HEK293T (cell line): ENCODE data around the gene SPRYD4.
"Not testable (repeated sequence)": the region's sequence is repeated elsewhere in the genome, so short reads cannot be mapped to it uniquely, and the experiment has no call there.

ENCODE experiments used
- CTCF ChIA-PET: fragments of 350-600 bp; formaldehyde crosslinking; extraction: SDS; loops from one replicate; lab custom pipeline; 2021; ENCODE audit warnings: antibody characterized with exemption, inconsistent platforms; lab: Yijun Ruan, JAX
- POLR2A ChIA-PET: fragments of 350-600 bp; formaldehyde crosslinking; extraction: SDS; loops from one replicate; lab custom pipeline; 2020; ENCODE audit warnings: antibody characterized with exemption, inconsistent platforms; lab: Yijun Ruan, JAX
- DNase-seq: peaks from one replicate; pipeline ENCODE4 v3.0.0; 2012; ENCODE audit warnings: mixed read lengths; ENCODE audit errors: extremely low spot score
- ARNT ChIP-seq: fragments of 450-650 bp; IDR thresholded peaks from 2 replicates; pipeline ENCODE4 v1.6.1; 2017; ENCODE audit warnings: mild to moderate bottlenecking
- BHLHE40 ChIP-seq: fragments of 450-650 bp; IDR thresholded peaks from 2 replicates; pipeline ENCODE4 v1.6.1; 2016; ENCODE audit warnings: mild to moderate bottlenecking, moderate library complexity, borderline replicate concordance
- CTBP1 ChIP-seq: fragments of 450-650 bp; IDR thresholded peaks from 2 replicates; pipeline ENCODE4 v1.6.1; 2016; ENCODE audit warnings: borderline replicate concordance
- ELF4 ChIP-seq: fragments of 450-650 bp; IDR thresholded peaks from 2 replicates; pipeline ENCODE4 v1.6.1; 2017; ENCODE audit warnings: antibody characterized with exemption
- FOXA1 ChIP-seq: fragments of 450-650 bp; IDR thresholded peaks from 2 replicates; pipeline ENCODE4 v1.6.1; 2016; ENCODE audit warnings: mild to moderate bottlenecking
- FOXK2 ChIP-seq: fragments of 450-650 bp; IDR thresholded peaks from 2 replicates; pipeline ENCODE4 v1.6.1; 2016; ENCODE audit warnings: mild to moderate bottlenecking
- FOXM1 ChIP-seq: fragments of 450-650 bp; IDR thresholded peaks from 2 replicates; pipeline ENCODE4 v1.6.1; 2017; ENCODE audit warnings: mild to moderate bottlenecking, borderline replicate concordance
- HDGF ChIP-seq: fragments of 450-650 bp; IDR thresholded peaks from 2 replicates; pipeline ENCODE4 v1.6.1; 2017; ENCODE audit warnings: antibody characterized with exemption, borderline replicate concordance
- L3MBTL2 ChIP-seq: fragments of 450-650 bp; conservative IDR thresholded peaks from 2 replicates; pipeline ENCODE4 v1.6.1; 2016; ENCODE audit warnings: mild to moderate bottlenecking
- LEF1 ChIP-seq: fragments of 450-650 bp; IDR thresholded peaks from 2 replicates; pipeline ENCODE4 v1.6.1; 2017; ENCODE audit warnings: mild to moderate bottlenecking, borderline replicate concordance
- SP1 ChIP-seq: fragments of 450-650 bp; IDR thresholded peaks from 2 replicates; pipeline ENCODE4 v1.6.1; 2017
- SUZ12 ChIP-seq: fragments of 450-650 bp; IDR thresholded peaks from 2 replicates; pipeline ENCODE4 v1.6.1; 2016; ENCODE audit warnings: mild to moderate bottlenecking
- TARDBP ChIP-seq: fragments of 450-650 bp; IDR thresholded peaks from 2 replicates; pipeline ENCODE4 v1.6.1; 2016
- ZNF384 ChIP-seq: fragments of 450-650 bp; IDR thresholded peaks from 2 replicates; pipeline ENCODE4 v1.6.1; 2016
- TF ChIP-seq, protein P1 (sequence below): fragments of 450-650 bp; IDR thresholded peaks from 2 replicates; pipeline ENCODE4 v1.6.1; 2016

Gene SPRYD4

DNA sequence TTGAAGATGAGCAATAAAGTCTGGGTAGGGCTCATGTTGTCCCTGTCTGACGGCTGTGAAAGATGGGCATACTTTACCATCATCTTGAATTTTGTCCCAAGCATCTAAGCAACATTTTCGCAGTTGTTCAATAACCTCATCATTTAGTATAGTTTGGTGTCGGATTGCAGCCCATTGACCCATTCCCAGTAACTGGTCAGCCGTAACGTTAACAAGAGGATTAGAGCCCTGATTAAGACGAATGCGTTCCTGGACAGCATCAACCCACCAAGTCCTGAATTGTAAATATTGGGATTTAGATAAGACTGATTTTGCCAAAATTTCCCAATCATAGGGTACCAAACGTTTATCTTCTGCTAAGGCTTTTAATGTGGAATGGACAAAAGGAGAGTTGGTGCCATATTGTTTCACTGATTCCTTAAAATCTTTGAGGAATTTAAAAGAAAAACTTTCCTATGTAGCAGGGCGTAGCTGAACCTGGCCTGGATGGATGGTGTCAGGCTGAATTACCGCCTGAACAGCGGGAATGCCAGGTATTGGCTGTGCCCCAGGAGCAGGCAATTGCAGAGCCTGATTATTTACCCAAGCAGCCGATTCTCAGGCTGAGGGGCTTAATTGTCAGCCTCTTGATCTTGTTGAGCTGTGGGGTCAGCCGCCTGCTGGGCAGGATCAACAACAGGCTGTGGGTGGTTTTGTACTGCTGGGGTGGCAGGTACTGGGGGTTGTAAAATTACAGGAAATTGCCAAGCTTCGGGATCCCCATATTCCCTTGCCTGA lies 29.9 kb downstream of the SPRYD4 start:
- CTCF ChIA-PET, POLR2A ChIA-PET, DNase-seq: not testable (repeated sequence)

DNA sequence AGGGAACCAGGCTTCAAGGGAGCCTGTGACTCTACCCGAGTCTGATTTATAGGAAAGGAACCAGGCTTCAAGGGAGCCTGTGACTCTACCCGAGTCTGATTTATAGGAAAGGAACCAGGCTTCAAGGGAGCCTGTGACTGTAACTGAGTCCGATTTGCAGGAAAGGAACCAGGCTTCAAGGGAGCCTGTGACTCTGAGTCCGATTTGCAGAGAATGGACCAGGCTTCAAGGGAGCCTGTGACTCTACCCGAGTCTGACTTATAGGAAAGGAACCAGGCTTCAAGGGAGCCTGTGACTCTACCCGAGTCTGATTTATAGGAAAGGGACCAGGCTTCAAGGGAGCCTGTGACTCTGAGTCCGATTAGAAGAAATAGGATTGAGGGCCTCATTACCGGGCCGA lies 31.1 kb downstream of the SPRYD4 start:
- CTCF ChIA-PET, POLR2A ChIA-PET, DNase-seq: not testable (repeated sequence)

DNA sequence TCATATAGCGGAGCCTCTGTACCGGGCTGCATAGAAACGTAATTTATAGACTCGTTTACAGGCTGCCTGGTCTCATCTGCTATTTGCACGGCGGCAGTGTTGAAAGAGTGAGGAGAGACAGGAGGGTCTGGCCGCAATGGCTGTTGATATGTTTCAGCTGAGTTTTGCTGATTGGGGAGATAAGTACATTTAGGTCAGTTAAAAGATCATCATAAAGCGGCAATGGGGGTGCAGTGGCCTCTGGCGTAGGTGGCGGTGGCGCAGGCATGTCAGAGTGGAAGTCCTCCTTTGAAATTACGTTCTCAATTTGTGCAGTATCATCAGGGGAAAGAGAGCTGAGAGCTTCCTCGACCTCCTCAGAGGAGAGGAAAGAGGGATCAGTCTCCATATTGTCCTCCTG lies 31.5 kb downstream of the SPRYD4 start:
- POLR2A ChIA-PET, DNase-seq, CTCF ChIA-PET: not testable (repeated sequence)

DNA sequence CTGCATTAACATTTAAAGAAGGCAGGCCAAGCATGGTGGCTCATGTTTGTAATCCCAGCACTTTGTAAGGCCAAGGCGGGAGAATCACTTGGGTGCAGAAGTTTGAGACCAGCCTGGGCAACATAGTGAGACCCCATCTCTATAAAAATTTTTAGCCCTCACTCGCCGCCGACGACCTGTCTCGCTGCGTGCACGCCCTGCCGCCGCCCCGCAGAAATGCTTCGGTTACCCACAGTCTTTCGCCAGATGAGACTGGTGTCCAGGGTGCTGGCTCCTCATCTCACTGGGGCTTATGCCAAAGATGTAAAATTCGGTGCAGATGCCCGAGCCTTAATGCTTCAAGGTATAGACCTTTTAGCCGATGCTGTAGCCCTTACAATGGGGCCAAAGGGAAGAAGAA lies 42.4 kb downstream of the SPRYD4 start:
- no peak for DNase-seq
- TF ChIP-seq CTBP1: no peak
- POLR2A ChIA-PET: no interaction called here
- CTCF ChIA-PET: no interaction called here

DNA sequence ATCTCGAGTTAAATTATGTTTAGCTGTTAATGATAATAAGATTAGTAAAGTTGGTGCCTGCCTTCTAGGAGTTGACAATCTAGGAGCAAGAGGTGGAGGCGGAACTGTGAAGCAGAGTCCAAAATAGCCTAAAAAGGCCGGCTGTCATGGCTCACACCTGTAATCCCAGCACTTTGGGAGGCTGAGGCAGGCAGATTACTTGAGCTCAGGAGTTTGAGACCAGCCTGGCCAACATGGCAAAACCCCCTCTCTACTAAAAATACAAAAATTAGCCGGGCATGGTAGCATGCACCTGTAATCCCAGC lies 45.6 kb downstream of the SPRYD4 start:
- not testable (repeated sequence) for DNase-seq
- ChIA-PET POLR2A (interaction anchor here (1.3 kb wide), 1 partner anchor 123 kb away, joined by 3 read pairs; no protein-coding TSS in a partner anchor), CTCF (interaction anchor here (0.6 to 2.5 kb wide), 12 partner anchors 10 to 324 kb away, joined by 3 to 13 read pairs (median 4); no protein-coding TSS in a partner anchor)

DNA sequence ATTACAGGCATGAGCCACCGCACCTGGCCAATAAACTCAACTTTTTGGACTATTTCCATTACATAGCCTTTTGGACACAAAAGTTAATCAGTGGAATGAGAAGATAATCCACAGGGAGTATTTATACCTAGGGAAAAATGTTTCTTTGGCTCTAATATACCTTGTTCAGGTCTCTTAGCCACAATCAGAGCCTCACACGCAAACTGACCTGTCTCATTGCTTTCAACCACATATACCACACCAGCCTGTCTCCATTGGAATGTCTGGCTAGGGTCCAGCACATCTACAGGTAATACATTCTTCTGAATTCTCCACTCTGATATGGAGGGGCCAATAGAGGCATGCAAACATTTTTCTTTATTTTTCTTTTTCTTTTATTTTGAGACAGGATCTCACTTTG lies 49.5 kb downstream of the SPRYD4 start:
- no peak for DNase-seq
- ChIA-PET POLR2A (no interaction called here), CTCF (no interaction called here)
- no peak for TF ChIP-seq FOXK2

DNA sequence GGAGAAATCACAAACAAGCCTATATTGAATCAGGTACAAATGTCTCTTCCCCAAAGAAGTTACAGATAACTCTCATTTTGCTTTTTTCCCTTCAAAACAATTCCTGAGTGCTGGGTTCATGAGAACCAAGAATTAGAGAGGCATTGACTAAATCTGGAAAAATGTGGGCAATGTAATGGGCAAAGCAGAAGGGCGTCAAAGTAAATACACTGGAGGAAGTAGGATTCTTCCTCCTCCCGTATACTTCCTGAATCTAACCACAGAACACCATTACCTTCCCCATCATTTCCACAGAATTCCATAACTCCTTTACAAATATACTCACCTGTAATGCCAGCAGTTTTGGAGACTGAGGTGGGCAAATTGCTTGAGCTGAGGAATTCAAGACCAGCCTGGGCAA lies 50.2 kb downstream of the SPRYD4 start:
- no peak for TF ChIP-seq LEF1
- no peak for TF ChIP-seq L3MBTL2
- no peak for TF ChIP-seq ARNT
- TF ChIP-seq FOXA1: no peak
- no peak for TF ChIP-seq CTBP1
- TF ChIP-seq FOXM1: no peak
- no peak for TF ChIP-seq HDGF
- TF ChIP-seq SP1: no peak
- TF ChIP-seq ZNF384: no peak
- no peak for TF ChIP-seq SUZ12
- no peak for TF ChIP-seq FOXK2
- no peak for TF ChIP-seq BHLHE40
- CTCF ChIA-PET: no interaction called here
- POLR2A ChIA-PET: no interaction called here
- DNase-seq: no peak

DNA sequence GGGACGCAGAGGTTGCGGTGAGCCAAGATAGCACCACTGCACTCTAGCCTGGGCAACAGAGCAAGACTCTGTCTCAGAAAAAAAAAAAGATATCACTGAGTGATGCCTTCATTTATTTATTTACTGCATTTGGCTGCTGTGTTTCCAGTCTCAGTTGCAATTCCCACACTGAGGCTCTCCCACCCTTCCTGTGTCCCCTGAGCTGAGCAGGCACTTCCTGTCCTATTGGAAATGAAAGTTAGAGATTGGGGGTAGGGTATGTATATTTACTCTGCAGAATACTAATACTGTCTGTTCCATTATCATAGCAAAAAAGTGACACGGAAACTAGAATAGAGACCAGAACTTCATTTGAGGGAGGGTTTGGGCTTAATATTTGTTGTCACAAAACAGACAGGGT lies 51.7 kb downstream of the SPRYD4 start:
- TF ChIP-seq FOXM1: no peak
- TF ChIP-seq BHLHE40: no peak
- TF ChIP-seq ARNT: no peak
- TF ChIP-seq FOXK2: no peak
- CTCF ChIA-PET: interaction anchor here (1.8 kb wide), 1 partner anchor 117 kb away, joined by 8 read pairs; no protein-coding TSS in a partner anchor
- POLR2A ChIA-PET: no interaction called here
- no peak for DNase-seq

DNA sequence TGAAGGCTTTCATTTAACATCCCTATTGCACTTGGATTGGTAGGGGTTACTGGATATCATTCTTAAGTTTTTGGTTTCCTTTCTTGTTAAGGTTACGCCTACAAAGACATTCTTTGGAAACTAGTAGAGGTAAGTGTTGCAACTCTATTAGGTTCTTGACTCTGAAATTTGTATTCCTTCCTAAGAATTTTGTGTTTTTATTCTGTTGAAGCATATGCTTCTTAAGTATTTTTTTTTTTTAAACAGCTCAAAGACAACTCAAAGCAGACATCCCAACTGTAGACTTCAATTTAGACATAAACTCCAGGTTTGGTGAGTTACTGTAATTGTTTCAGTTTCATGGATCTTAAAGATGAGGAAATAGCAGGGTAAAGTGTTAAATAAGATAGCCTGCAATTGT lies 52.1 kb downstream of the SPRYD4 start:
- CTCF ChIA-PET: interaction anchor here (1.8 kb wide), 1 partner anchor 116 kb away, joined by 8 read pairs; no protein-coding TSS in a partner anchor
- POLR2A ChIA-PET: no interaction called here
- no peak for TF ChIP-seq LEF1
- DNase-seq: no peak

DNA sequence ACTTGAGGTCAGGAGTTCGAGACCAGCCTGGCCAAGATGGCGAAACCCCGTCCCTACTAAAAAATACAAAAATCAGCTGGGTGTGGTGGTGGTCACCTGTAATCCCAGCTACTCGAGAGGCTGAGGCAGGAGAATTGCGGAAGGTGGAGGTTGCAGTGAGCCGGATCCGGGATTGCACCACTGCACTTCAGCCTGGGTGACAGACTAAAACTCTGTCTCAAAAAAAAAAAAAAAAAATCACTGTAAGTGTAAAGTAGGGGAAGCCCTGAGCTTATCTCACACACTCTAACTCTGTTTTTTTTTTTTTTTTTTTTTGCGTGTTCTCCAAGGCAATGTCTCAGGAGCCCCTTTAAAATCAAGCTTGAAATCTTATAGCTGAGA lies 52.8 kb downstream of the SPRYD4 start:
- TF ChIP-seq LEF1 (no peak), FOXK2 (no peak), ELF4 (no peak), HDGF (no peak), BHLHE40 (no peak), FOXM1 (no peak), FOXA1 (no peak), SP1 (no peak), TARDBP (no peak), CTBP1 (no peak), SUZ12 (no peak), ARNT (no peak), ZNF384 (no peak)
- TF ChIP-seq, protein P1, sequence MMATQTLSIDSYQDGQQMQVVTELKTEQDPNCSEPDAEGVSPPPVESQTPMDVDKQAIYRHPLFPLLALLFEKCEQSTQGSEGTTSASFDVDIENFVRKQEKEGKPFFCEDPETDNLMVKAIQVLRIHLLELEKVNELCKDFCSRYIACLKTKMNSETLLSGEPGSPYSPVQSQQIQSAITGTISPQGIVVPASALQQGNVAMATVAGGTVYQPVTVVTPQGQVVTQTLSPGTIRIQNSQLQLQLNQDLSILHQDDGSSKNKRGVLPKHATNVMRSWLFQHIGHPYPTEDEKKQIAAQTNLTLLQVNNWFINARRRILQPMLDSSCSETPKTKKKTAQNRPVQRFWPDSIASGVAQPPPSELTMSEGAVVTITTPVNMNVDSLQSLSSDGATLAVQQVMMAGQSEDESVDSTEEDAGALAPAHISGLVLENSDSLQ: no peak
- CTCF ChIA-PET: interaction anchor here (0.9 to 1.8 kb wide), 2 partner anchors 15 to 116 kb away, joined by 5 to 8 read pairs; no protein-coding TSS in a partner anchor
- DNase-seq: no peak
- POLR2A ChIA-PET: interaction anchor here (0.7 to 2.4 kb wide), 6 partner anchors 19 to 168 kb away, joined by 3 to 10 read pairs (median 4); no protein-coding TSS in a partner anchor
